PFSK-1 (cell line): Measurements from ENCODE around the gene AGR2.

Experiments
- FOXP2 ChIP-seq: optimal IDR thresholded peaks from 2 replicates; pipeline ENCODE3; 2011; ENCODE audit warnings: borderline replicate concordance, control low read depth, inconsistent platforms; ENCODE audit not compliant: insufficient read depth; ENCODE audit errors: extremely low read length, extremely low read depth
- POLR2AphosphoS5 ChIP-seq: IDR thresholded peaks from 2 replicates; pipeline ENCODE4 v1.6.1; 2012; ENCODE audit warnings: low read depth, mild to moderate bottlenecking, control low read depth, low read length, moderate library complexity
- REST ChIP-seq, 2 experiments: IDR thresholded peaks; 2 replicates each; pipeline versions ENCODE4 v1.6.1 to v1.8.0; 2011 to 2012; ENCODE audit warnings: low read depth in 2 of 2, low read length in 2 of 2, control low read depth in 1 of 2, inconsistent platforms in 1 of 2, mild to moderate bottlenecking in 1 of 2, moderate library complexity in 1 of 2; ENCODE audit not compliant: insufficient read depth in 1 of 2
- SIN3A ChIP-seq: IDR thresholded peaks from 2 replicates; pipeline ENCODE4 v1.6.1; 2012; ENCODE audit warnings: mild to moderate bottlenecking, low read length, moderate library complexity, borderline replicate concordance; ENCODE audit not compliant: insufficient read depth
- TAF1 ChIP-seq: IDR thresholded peaks from 2 replicates; pipeline ENCODE4 v1.6.1; 2012; ENCODE audit warnings: low read length, control low read depth, borderline replicate concordance; ENCODE audit not compliant: insufficient read depth

AGR2 gene

GRCh38 chr7:16822029-16822428 is 17.2 kb upstream of the AGR2 start:
- TF ChIP-seq FOXP2 (no peak), SIN3A (no peak), POLR2AphosphoS5 (no peak), TAF1 (no peak)

DNA sequence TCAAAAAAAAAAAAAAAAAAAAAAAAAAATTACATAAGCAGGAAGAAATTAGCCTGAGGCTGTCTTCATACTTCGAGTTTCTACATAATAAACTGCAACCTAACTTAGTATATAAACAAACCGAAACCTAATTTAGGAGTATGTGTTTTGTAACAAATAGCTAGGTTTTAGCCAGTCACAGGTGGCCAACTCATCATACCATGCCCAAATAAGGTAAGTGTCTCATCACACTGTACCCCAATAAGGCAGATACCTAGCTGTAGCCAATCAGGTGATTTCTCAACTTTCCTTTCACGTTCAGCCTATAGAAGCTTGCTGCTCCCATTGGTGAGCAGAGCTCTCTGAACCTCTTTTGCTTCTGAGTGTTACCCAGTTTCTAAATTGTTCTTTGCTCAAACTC is 13.9 kb upstream of the AGR2 start:
- no peak for TF ChIP-seq POLR2AphosphoS5
- no peak for TF ChIP-seq REST (IDR thresholded peaks at IDR 0.05; ENCODE audit: insufficient read depth in 1 of 2, low read depth in 2 of 2, low read length in 2 of 2)
- TF ChIP-seq FOXP2, result no peak
- TF ChIP-seq SIN3A, result no peak
- TF ChIP-seq TAF1, result no peak

- no peak for TF ChIP-seq FOXP2
- TF ChIP-seq POLR2AphosphoS5, result no peak
- no peak for TF ChIP-seq TAF1
- TF ChIP-seq REST (IDR thresholded peaks at IDR 0.05; ENCODE audit: insufficient read depth in 1 of 2, low read depth in 2 of 2, low read length in 2 of 2), result no peak
- TF ChIP-seq SIN3A, result no peak
Observed at GRCh38 chr7:16817536-16817935, 12.7 kb upstream of the AGR2 start.

DNA sequence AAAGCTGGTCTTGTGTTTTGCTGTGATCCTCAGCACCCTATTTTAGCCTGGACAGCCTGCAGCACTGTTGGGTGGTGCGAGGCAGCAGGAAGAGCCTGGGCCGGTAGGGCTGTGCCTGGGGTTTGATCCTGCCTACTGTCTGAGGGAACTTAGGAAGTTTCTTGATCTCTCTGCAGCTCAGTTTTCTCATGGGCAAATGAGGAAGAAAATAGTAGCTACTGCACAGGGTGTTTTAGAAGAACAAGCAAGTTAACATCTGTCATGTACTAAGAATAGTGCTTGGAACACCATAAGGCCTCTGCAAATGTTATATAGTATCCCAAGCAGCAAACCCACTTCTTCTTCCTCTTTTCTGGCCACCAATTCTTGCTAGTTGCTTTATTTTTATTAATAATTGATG is 12.0 kb upstream of the AGR2 start:
- TF ChIP-seq REST (IDR thresholded peaks at IDR 0.05; ENCODE audit: insufficient read depth in 1 of 2, low read depth in 2 of 2, low read length in 2 of 2) (no peak), TAF1 (no peak), FOXP2 (no peak), POLR2AphosphoS5 (no peak), SIN3A (no peak)

DNA sequence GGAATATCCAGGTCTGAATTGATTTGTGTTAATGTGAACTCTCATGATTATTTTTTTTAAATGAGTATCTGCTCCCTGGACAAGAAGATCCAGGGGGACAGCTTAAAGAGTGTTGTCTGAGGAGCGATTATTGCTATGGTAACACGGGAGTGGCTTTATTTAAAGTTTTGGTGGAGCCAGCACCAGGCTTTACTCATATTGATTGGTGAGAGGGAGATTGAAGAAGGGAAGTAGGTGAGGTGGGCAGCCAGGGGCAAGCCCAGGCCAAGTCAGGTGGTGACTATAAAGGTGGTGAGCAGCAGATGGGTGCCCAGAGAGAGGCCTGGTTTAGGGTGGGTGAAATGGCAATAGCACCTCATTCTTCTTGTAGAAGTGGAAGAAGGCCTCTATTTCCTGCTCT is 10.2 kb upstream of the AGR2 start:
- no peak for TF ChIP-seq SIN3A
- no peak for TF ChIP-seq TAF1
- no peak for TF ChIP-seq REST (IDR thresholded peaks at IDR 0.05; ENCODE audit: insufficient read depth in 1 of 2, low read depth in 2 of 2, low read length in 2 of 2)
- no peak for TF ChIP-seq POLR2AphosphoS5
- no peak for TF ChIP-seq FOXP2
